HCT116 (cell line): ENCODE results near the gene ARPC4. TPM values are rescaled to one million over a fixed set of nuclear protein-coding genes. Genes with fewer than 3 reads are reported as not detected.

ENCODE experiments used
- ATAC-seq: fragments of 200-7000 bp; cut with Tn5 transposase; 2 replicates; pipeline ENCODE4 v1.9.1; 2020; ENCODE audit warnings: mild to moderate bottlenecking, moderate library complexity
- BruUV-seq: library from RNA; stranded (reverse); fragments of 400-500 nt; replicated peaks from 2 replicates; lab custom pipeline; 2021; lab: Mats Ljungman, UMichigan
- CTCF ChIA-PET: fragments of 300-600 bp; sonication (Branson Sonifier 250); formaldehyde crosslinking; loops from one replicate; lab custom pipeline; 2021; ENCODE audit warnings: antibody characterized with exemption; lab: Charles Lee
- POLR2A ChIA-PET: fragments of 300-600, 350-600 bp; sonication (Branson Sonifier 250); formaldehyde crosslinking; loops from one replicate; lab custom pipeline; 2021; ENCODE audit warnings: antibody characterized with exemption; lab: Charles Lee
- RAD21 ChIA-PET, 2 experiments: fragments of 300-600 bp; sonication (Branson Sonifier 250); formaldehyde crosslinking; loops; one replicate each; lab custom pipeline; 2023; ENCODE audit warnings: low total read pairs in 2 of 2; ENCODE audit not compliant: uncharacterized antibody in 2 of 2, unreplicated experiment in 2 of 2, low non-redundant PET in 1 of 2; lab: Charles Lee
- DNase-seq: peaks from one replicate; pipeline ENCODE4 v3.0.0-alpha.2; 2010; ENCODE audit warnings: low read depth, low spot score
- H2AFZ ChIP-seq: fragments of 200-600 bp; shearing (Covaris generic), sonication (generic); 2 replicates; pipeline ENCODE4 v1.6.1; 2017; ENCODE audit warnings: low read depth, mixed run types, mixed read lengths, antibody characterized with exemption, low read length; ENCODE audit not compliant: poor library complexity, severe bottlenecking
- H3K27ac ChIP-seq: 2 replicates; pipeline ENCODE4 v1.5.1; 2012; ENCODE audit warnings: low read depth, low read length
- H3K27me3 ChIP-seq: fragments of 200-600 bp; sonication (generic); 2 replicates; pipeline ENCODE4 v1.6.1; 2016; ENCODE audit warnings: mixed run types, low read length, mixed read lengths; ENCODE audit not compliant: insufficient read depth
- H3K36me3 ChIP-seq, 2 experiments: fragments of 200-500 bp in 1 of 2; fragments of 200-600 bp in 1 of 2; sonication (Bioruptor generic) in 1 of 2; sonication (generic) in 1 of 2; 2 replicates each; pipeline versions ENCODE4 v1.5.1 to v1.6.1; 2014 to 2016; ENCODE audit warnings: low read length in 2 of 2, inconsistent platforms in 1 of 2, mixed read lengths in 1 of 2, mixed run types in 1 of 2; ENCODE audit not compliant: insufficient read depth in 2 of 2, control insufficient read depth in 1 of 2
- H3K4me1 ChIP-seq, 2 experiments: fragments of 200-600 bp in 1 of 2; sonication (generic) in 1 of 2; 2 replicates each; pipeline versions ENCODE4 v1.5.1 to v1.6.1; 2012 to 2017; ENCODE audit warnings: low read length in 2 of 2, inconsistent platforms in 1 of 2, mild to moderate bottlenecking in 1 of 2, mixed read lengths in 1 of 2, mixed run types in 1 of 2, moderate library complexity in 1 of 2; ENCODE audit not compliant: insufficient read depth in 2 of 2, control insufficient read depth in 1 of 2
- H3K4me2 ChIP-seq: fragments of 200-600 bp; sonication (generic); 2 replicates; pipeline ENCODE4 v1.6.1; 2017; ENCODE audit warnings: mixed run types, low read length, mixed read lengths
- H3K4me3 ChIP-seq, 2 experiments: fragments of 200-600 bp in 1 of 2; sonication (generic) in 1 of 2; replicated peaks in 1 of 2; 2 replicates each; pipeline ENCODE4 v1.5.1; 2011 to 2016; ENCODE audit warnings: low read length in 2 of 2, control low read depth in 1 of 2, low read depth in 1 of 2, mild to moderate bottlenecking in 1 of 2, mixed read lengths in 1 of 2, mixed run types in 1 of 2
- H3K79me2 ChIP-seq: fragments of 200-600 bp; sonication (generic); 2 replicates; pipeline ENCODE4 v1.6.1; 2017; ENCODE audit warnings: mild to moderate bottlenecking, mixed run types, low read length, moderate library complexity, mixed read lengths; ENCODE audit not compliant: insufficient read depth
- H3K9ac ChIP-seq: fragments of 200-600 bp; sonication (generic); 2 replicates; pipeline ENCODE4 v1.6.1; 2016; ENCODE audit warnings: low read length, mixed read lengths
- H3K9me2 ChIP-seq: fragments of 200-600 bp; sonication (generic), shearing (Covaris generic); 2 replicates; pipeline ENCODE4 v1.6.1; 2017; ENCODE audit warnings: mixed run types, mild to moderate bottlenecking, moderate library complexity; ENCODE audit not compliant: insufficient read depth
- H3K9me3 ChIP-seq, 2 experiments: fragments of 200-500 bp in 1 of 2; fragments of 200-600 bp in 1 of 2; sonication (Bioruptor generic) in 1 of 2; sonication (generic) in 1 of 2; 2 replicates each; pipeline ENCODE4 v1.6.1; 2014 to 2017; ENCODE audit warnings: low read length in 2 of 2, mixed read lengths in 2 of 2, inconsistent platforms in 1 of 2, low read depth in 1 of 2, mild to moderate bottlenecking in 1 of 2, mixed run types in 1 of 2, moderate library complexity in 1 of 2; ENCODE audit not compliant: control insufficient read depth in 1 of 2, insufficient read depth in 1 of 2
- H4K20me1 ChIP-seq: fragments of 200-600 bp; sonication (generic), shearing (Covaris generic); 2 replicates; pipeline ENCODE4 v1.6.1; 2017; ENCODE audit warnings: mixed run types, mild to moderate bottlenecking, moderate library complexity; ENCODE audit not compliant: insufficient read depth
- CBX3 ChIP-seq: IDR thresholded peaks from 2 replicates; pipeline ENCODE4 v1.6.1; 2012; ENCODE audit warnings: low read depth
- EZH2 ChIP-seq: fragments of 200-600 bp; sonication (generic); IDR thresholded peaks from 2 replicates; pipeline ENCODE4 v1.6.1; 2017; ENCODE audit warnings: antibody characterized with exemption, mixed run types
- JUND ChIP-seq: IDR thresholded peaks from 2 replicates; pipeline ENCODE4 v1.6.1; 2012
- POLR2AphosphoS5 ChIP-seq: IDR thresholded peaks from 2 replicates; pipeline ENCODE4 v1.6.1; 2011; ENCODE audit warnings: mild to moderate bottlenecking, low read depth, low read length, moderate library complexity
- SIN3A ChIP-seq: IDR thresholded peaks from 2 replicates; pipeline ENCODE4 v1.6.1; 2012; ENCODE audit warnings: low read depth
- SP1 ChIP-seq: IDR thresholded peaks from 2 replicates; pipeline ENCODE4 v1.6.1; 2012; ENCODE audit warnings: low read depth
- ZFX ChIP-seq: fragments of 450-650 bp; IDR thresholded peaks from 2 replicates; pipeline ENCODE4 v1.6.1; 2017
- ZNF274 ChIP-seq: fragments of 200-500 bp; sonication (Bioruptor generic); IDR thresholded peaks from 2 replicates; pipeline ENCODE4 v1.6.1; 2014; ENCODE audit warnings: mild to moderate bottlenecking, low read depth, low read length, inconsistent platforms
- intact Hi-C: fragments of 100-400 bp; cut with micrococcal nuclease; formaldehyde crosslinking; loops from 2 replicates; pipeline ENCODE4 v1.10.0; 2022
- total RNA-seq: library from RNA; stranded (reverse); gene quantifications from one replicate; pipeline ENCODE4 v1.2.1, GENCODE V29; 2021; ENCODE audit not compliant: unreplicated experiment
- TF ChIP-seq, protein P1 (sequence below): IDR thresholded peaks from 2 replicates; pipeline ENCODE4 v1.6.1; 2012
- TF ChIP-seq, protein P2 (sequence below): IDR thresholded peaks from 2 replicates; pipeline ENCODE4 v1.6.1; 2011; ENCODE audit warnings: mild to moderate bottlenecking, low read length, moderate library complexity; ENCODE audit not compliant: insufficient replicate concordance; ENCODE audit errors: extremely low read depth
- TF ChIP-seq, protein P3 (sequence below), 3 experiments: fragments of 200-600 bp in 1 of 3; sonication (generic) in 1 of 3; IDR thresholded peaks in 2 of 3; conservative IDR thresholded peaks in 1 of 3; 2 replicates each; pipeline ENCODE4 v1.5.1; 2012 to 2017; ENCODE audit warnings: low read depth in 2 of 3, low read length in 2 of 3, antibody characterized with exemption in 1 of 3, borderline replicate concordance in 1 of 3, control low read depth in 1 of 3, mild to moderate bottlenecking in 1 of 3, mixed read lengths in 1 of 3, mixed run types in 1 of 3, moderate library complexity in 1 of 3; ENCODE audit not compliant: insufficient read depth in 1 of 3

Gene ARPC4
- total RNA-seq, 1 experiment from 2014 or later, result 110 TPM

GRCh38 chr3:9825451-9826040 is 32.7 kb downstream of the ARPC4 start:
- ATAC-seq (no peak), DNase-seq (no peak)
- Histone ChIP-seq H3K36me3 (peaks cover 5 to 9% of the 10 kb centered on the region in 2 experiments; a peak in 1 of 4 replicates), H2AFZ (no peak overlapping the region), H3K27me3 (no peaks in the 10 kb centered on the region), H3K9ac (no peak overlapping the region), H3K9me3 (no peaks in the 10 kb centered on the region), H3K4me3 (no peak overlapping the region), H3K4me2 (no peak overlapping the region), H4K20me1 (no peaks in the 10 kb centered on the region), H3K79me2 (no peaks in the 10 kb centered on the region), H3K27ac (no peak overlapping the region), H3K9me2 (no peaks in the 10 kb centered on the region), H3K4me1 (no peaks in the 10 kb centered on the region)
- TF ChIP-seq, protein P1, sequence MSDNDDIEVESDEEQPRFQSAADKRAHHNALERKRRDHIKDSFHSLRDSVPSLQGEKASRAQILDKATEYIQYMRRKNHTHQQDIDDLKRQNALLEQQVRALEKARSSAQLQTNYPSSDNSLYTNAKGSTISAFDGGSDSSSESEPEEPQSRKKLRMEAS, result no peak
- TF ChIP-seq, protein P2, sequence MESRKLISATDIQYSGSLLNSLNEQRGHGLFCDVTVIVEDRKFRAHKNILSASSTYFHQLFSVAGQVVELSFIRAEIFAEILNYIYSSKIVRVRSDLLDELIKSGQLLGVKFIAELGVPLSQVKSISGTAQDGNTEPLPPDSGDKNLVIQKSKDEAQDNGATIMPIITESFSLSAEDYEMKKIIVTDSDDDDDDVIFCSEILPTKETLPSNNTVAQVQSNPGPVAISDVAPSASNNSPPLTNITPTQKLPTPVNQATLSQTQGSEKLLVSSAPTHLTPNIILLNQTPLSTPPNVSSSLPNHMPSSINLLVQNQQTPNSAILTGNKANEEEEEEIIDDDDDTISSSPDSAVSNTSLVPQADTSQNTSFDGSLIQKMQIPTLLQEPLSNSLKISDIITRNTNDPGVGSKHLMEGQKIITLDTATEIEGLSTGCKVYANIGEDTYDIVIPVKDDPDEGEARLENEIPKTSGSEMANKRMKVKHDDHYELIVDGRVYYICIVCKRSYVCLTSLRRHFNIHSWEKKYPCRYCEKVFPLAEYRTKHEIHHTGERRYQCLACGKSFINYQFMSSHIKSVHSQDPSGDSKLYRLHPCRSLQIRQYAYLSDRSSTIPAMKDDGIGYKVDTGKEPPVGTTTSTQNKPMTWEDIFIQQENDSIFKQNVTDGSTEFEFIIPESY, result no peak
- no peak for TF ChIP-seq EZH2
- no peak for TF ChIP-seq ZNF274
- TF ChIP-seq SIN3A, result no peak
- TF ChIP-seq CBX3, result no peak
- TF ChIP-seq ZFX, result no peak
- TF ChIP-seq POLR2AphosphoS5, result no peak
- no peak for TF ChIP-seq JUND
- no peak for TF ChIP-seq SP1
- TF ChIP-seq, protein P3, sequence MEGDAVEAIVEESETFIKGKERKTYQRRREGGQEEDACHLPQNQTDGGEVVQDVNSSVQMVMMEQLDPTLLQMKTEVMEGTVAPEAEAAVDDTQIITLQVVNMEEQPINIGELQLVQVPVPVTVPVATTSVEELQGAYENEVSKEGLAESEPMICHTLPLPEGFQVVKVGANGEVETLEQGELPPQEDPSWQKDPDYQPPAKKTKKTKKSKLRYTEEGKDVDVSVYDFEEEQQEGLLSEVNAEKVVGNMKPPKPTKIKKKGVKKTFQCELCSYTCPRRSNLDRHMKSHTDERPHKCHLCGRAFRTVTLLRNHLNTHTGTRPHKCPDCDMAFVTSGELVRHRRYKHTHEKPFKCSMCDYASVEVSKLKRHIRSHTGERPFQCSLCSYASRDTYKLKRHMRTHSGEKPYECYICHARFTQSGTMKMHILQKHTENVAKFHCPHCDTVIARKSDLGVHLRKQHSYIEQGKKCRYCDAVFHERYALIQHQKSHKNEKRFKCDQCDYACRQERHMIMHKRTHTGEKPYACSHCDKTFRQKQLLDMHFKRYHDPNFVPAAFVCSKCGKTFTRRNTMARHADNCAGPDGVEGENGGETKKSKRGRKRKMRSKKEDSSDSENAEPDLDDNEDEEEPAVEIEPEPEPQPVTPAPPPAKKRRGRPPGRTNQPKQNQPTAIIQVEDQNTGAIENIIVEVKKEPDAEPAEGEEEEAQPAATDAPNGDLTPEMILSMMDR (IDR thresholded peaks at IDR 0.05 in 2 of 3, conservative IDR thresholded peaks at IDR 0.05 in 1 of 3; ENCODE audit: borderline replicate concordance in 1 of 3, insufficient read depth in 1 of 3, low read depth in 2 of 3, low read length in 2 of 3), result no peak
- ChIA-PET RAD21 (no interaction called here), CTCF (no interaction called here), POLR2A (no interaction called here)
- intact Hi-C loops, result no loop called here
- BruUV-seq, result no TSS peak
